ENCODE results near the gene CD19.

DNA sequence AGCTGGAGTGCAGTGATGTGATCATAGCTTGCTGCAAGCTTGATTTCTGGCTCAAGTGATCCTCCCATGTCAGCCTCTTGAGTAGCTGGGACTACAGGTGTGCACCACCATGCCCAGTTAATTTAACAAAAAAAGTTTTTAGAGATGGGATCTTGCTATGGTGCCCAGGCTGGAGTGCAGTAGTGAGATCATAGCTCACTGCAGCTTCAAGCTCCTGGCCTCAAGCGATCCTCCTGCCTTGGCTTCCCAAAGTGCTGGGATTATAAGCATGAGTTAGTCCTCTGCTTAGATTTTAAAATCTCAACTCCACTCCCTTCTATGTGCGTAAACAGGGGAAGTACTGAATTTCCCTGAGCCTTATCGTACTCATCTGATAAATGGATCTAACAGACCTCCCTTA lies 13.1 kb upstream of the CD19 start:
- TF ChIP-seq POLR2A (IDR thresholded peaks at IDR 0.05) (no peak), POLR2AphosphoS5 (IDR thresholded peaks at IDR 0.05) (no peak)

All from upper lobe of left lung (tissue), 4 donors.